Activated CD8-positive, alpha-beta memory T cell treated with anti-CD3 and anti-CD28 coated beads, Interleukin-2, amount 50 U/mL, for 24 hours (primary cell): Measurements from ENCODE around the gene HOXB5.

Source experiments
- DNase-seq: peaks from one replicate; pipeline ENCODE4 v3.0.0-alpha.2; 2020; ENCODE audit errors: extremely low read depth

HOXB5 gene

DNA sequence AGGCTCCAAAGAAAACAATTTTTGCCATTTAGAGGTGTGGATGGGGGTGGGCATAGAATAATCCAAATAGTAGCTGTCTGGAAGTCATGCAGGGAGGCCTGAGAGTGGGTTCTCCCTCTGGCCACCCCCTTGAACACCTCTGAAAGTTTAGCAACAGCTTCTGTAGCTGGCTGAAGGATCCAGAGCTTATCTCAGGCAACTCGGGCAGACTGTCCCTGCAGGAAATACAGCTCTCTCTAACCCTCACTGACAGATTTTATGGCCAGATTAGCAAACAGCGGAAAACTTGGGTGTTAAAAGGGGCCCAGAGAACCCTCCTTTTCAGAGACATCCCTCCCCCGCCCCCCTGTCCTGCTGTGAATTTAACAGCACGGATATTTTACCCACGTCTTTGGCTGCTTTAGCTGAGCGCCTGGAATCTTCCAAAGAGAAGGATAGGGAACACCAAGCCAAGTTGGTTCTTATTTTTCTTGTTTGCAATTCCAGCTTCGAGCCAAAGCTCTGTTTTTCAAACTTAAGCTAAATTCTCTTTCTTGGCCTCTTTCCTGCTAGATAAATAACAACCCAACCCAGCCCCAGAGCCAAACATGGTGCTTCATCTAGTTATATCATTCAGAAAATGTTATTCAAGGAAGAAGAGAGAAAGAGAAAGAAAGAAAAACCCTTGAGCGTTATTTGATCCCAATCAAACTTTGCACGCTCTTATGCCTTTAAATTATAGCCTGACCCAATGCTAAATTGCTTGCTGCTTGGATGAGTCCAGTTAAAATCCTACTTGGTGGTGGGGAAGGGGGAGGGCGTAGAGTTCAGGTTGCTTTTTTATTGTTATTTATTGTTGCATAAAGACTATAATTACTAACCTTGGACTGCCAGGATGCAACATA, 46.4 kb downstream of the HOXB5 start:
- DNase-seq: no peak

- DNase-seq: no peak
Observed at GRCh38 chr17:48546137-48546923, 47.2 kb downstream of the HOXB5 start.

DNA sequence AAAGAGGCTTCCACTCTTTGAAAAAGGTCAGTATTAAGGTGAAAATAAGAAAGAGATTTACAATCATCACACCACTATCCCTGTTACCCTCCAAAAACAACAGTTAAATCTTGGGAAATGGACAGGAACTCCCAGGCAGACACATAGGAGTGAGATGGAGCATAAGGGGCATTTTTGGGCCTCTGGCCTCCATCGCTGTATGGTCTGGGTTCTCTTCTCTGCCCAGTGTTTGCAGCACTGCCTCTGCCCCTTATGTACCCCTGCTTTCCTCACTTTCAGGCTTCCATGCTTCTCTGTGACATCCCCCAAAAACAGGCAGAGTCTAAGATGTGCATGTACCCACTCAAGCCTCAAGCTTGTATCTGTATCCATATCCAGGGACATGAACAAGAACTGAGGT, 48.0 kb downstream of the HOXB5 start:
- no peak for DNase-seq

DNA sequence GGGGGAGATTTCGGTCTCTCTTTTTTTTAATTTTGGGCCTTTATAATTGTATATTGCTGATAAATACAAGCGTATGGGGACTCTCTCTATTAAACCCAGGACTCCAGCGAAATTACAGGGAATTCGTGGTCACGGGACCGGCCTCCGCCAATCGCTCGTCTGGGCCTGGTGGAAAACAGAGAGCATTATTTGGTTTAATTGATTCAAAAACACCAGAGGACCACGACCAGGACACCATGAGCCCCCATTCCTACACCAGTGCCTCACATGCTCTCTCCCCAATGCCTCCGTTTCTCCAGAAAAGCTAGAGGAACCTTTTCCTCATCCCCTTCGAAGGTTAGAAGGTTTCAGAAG, 48.6 kb downstream of the HOXB5 start, which contains the start of gene HOXB2:
HOXB2 (minus strand) TSS at position 88 of the 354 bp plus-strand sequence. CDS start 198 bp downstream, outside the sequence.
- no peak for DNase-seq

GRCh38 chr17:48544349-48545021, 49.1 kb downstream of the HOXB5 start:
- DNase-seq: no peak

DNA sequence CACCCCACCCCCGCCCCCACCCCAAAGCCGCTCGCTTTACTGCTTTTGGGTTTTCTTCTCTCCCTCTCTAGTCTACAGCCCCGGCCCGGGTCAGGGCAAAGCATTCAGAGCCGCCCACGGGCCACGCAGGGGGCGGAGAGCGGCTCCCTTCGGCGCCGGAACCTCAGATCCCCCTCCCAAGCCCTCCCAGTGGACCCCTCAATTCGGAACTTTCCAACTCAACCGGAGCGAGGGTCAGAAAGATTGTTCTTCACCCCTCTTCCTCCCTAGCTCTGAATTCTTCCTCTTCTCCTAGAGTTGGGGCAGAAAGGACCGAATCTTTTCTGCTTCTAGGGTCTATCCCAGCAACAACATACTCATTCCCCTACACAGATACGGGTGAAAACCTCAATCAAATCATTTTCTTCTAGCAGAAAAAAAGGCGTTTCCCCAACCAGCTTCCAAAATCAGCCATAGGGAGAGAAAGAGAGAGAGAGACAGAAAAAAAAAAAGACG, 49.7 kb downstream of the HOXB5 start:
- no peak for DNase-seq

DNA sequence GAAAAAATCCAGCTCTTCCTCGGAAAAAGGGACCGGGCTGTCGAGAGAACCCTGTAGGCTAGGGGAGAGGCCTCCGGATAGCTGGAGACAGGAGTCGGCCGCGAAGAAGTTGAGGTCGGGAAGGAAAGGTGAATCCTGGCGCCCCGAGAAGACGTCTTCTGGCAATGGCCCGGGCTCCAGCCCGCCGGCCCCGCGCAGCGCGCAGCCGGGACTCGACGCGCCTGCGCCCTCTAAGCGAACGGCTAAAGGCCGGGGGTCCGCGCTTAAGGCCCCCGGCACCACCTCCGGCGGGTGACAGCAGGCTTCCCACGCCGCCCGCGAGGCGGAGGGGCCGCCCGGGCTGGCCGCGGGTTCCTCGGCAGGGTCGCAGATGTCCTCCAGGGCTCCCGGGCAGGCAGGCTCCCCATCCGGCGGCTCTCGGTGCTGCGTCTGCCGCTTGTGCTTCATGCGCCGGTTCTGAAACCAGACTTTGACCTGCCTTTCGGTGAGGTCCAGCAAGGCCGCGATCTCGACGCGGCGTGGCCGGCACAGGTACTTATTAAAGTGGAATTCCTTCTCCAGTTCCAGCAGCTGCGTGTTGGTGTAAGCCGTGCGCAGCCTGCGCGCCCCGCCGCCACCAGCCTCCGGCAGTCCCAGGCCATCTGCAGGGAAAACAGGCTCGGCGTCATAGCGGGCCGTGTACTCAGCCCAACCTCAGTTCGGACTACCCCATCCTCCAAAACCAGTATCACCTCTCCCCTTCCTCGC, 50.3 kb downstream of the HOXB5 start:
- DNase-seq: no peak

DNA sequence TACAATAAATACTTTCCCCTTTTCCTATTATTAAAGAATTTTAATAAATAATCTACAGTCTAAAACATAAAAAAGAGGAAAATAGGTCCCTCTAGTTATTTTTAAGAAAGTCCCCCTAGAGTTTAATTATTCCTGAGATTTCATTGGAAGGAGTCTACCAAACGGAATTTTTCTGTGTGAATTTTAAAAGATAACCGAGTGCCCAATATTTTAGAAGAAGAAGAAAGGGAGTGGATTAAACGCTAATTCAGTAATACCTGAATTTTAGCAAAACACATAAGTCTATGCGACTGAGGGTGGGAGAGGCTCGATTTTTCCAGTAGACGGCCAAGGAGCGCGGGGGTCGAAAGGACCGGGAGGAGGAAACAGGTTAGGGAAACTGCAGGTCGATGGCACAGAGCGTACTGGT, 50.9 kb downstream of the HOXB5 start:
- DNase-seq: no peak

DNA sequence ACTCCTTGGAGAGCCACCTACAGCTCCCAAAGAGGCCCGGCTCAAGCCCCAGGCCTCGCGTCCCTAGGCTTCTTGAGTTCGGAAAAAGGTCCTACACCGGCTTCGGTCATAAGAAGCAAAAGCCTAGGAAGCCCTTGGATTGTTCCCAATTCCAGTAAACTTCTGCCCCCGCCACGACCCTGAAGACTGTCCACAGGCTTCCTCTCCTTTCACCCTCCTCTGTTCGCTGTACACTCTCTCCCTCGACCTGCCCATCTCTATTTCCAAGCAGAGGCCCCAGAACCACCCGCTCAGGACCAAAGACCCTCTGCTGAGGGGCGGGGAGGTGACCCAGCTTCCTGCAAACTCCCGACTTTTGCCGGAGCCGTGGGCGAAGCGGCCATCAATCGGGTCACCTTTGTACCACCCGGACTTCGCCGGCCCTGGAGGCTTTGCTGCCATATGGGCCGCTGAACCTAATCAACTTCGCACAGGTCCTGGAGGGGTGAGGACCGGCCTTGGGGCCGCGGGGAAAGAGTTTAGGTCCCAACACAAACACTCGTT, 51.4 kb downstream of the HOXB5 start:
- no peak for DNase-seq

- no peak for DNase-seq
Observed at GRCh38 chr17:48541577-48542113, 51.9 kb downstream of the HOXB5 start.
